DOHH2 (cell line): Measurements from ENCODE around the gene RANBP3L.
"Not testable (repeated sequence)": the region's sequence is repeated elsewhere in the genome, so short reads cannot be mapped to it uniquely, and the experiment has no call there.

Experiments
- H3F3A ChIP-seq: fragments of 200-600 bp; sonication (generic), shearing (Covaris generic); 2 replicates; pipeline ENCODE4 v1.6.0; 2016; ENCODE audit warnings: antibody characterized with exemption, mild to moderate bottlenecking; ENCODE audit not compliant: control insufficient read depth, insufficient read depth
- H3K27ac ChIP-seq: fragments of 200-600 bp; sonication (generic); 2 replicates; pipeline ENCODE4 v1.5.1; 2014; ENCODE audit warnings: low read depth, mild to moderate bottlenecking, low read length, moderate library complexity
- H3K27me3 ChIP-seq: fragments of 200-600 bp; sonication (generic); 2 replicates; pipeline ENCODE4 v1.6.1; 2014; ENCODE audit warnings: mild to moderate bottlenecking, low read length, mixed read lengths; ENCODE audit not compliant: control insufficient read depth
- H3K36me3 ChIP-seq: fragments of 200-600 bp; sonication (generic); 2 replicates; pipeline ENCODE4 v1.6.1; 2014; ENCODE audit warnings: mild to moderate bottlenecking, low read length, moderate library complexity, mixed read lengths; ENCODE audit not compliant: control insufficient read depth
- H3K4me1 ChIP-seq: fragments of 200-600 bp; sonication (generic); 2 replicates; pipeline ENCODE4 v1.6.1; 2014; ENCODE audit warnings: mild to moderate bottlenecking, low read length, mixed read lengths; ENCODE audit not compliant: control insufficient read depth
- H3K4me2 ChIP-seq: fragments of 200-600 bp; sonication (generic); 2 replicates; pipeline ENCODE4 v1.6.0; 2014; ENCODE audit warnings: mild to moderate bottlenecking, low read length, moderate library complexity
- H3K4me3 ChIP-seq: fragments of 200-600 bp; sonication (generic); 2 replicates; pipeline ENCODE4 v1.5.1; 2014; ENCODE audit warnings: mild to moderate bottlenecking, low read length, mixed read lengths
- H3K79me2 ChIP-seq: fragments of 200-600 bp; sonication (generic); 2 replicates; pipeline ENCODE4 v1.6.1; 2014; ENCODE audit warnings: mild to moderate bottlenecking, low read length, mixed read lengths; ENCODE audit not compliant: control insufficient read depth
- H3K9me2 ChIP-seq: fragments of 200-600 bp; sonication (generic); replicated peaks from 2 replicates; pipeline ENCODE4 v1.6.1; 2014; ENCODE audit warnings: mild to moderate bottlenecking, low read length, mixed read lengths; ENCODE audit not compliant: control insufficient read depth
- H3K9me3 ChIP-seq: fragments of 200-600 bp; sonication (generic); 2 replicates; pipeline ENCODE4 v1.6.1; 2014; ENCODE audit warnings: antibody characterized with exemption, low read length, mixed read lengths; ENCODE audit not compliant: control insufficient read depth, insufficient read depth
- H4K20me1 ChIP-seq: fragments of 200-600 bp; sonication (generic); 2 replicates; pipeline ENCODE4 v1.6.0; 2014; ENCODE audit warnings: low read depth, mild to moderate bottlenecking, antibody characterized with exemption, low read length, moderate library complexity; ENCODE audit not compliant: control insufficient read depth, insufficient read depth
- EZH2phosphoT487 ChIP-seq: fragments of 200-600 bp; sonication (generic); IDR thresholded peaks from 2 replicates; pipeline ENCODE4 v1.6.1; 2017; ENCODE audit warnings: borderline replicate concordance, mild to moderate bottlenecking, antibody characterized with exemption, low read length, moderate library complexity, mixed read lengths
- TF ChIP-seq, protein P1 (sequence below): fragments of 200-600 bp; sonication (generic); IDR thresholded peaks from one replicate; pipeline ENCODE4 v1.5.1; 2014; ENCODE audit warnings: antibody characterized with exemption, mild to moderate bottlenecking, low read depth, low read length; ENCODE audit not compliant: poor library complexity, severe bottlenecking

The RANBP3L gene

DNA sequence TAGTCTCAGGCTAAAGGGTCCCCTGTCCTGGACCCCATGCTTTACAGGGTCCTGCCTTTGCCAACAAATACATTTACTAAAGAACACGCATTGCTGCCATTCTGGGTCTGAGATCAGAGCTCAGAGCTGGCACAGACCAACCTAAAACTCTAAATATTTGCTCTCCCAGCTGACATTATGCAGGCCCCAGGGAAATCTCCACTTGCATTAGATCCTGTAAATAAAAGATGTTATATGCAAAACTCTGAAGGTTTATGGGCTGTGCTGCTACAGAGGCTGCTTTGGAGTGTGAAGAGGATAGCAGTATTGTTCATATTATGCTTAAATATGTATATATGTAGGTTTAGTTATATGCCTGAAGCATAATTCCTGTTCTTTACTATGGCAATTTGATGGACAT lies 35.9 kb upstream of the RANBP3L start:
- no peaks in the 10 kb centered on the region for H3F3A ChIP-seq
- no peaks in the 10 kb centered on the region for H3K9me2 ChIP-seq
- H3K36me3 ChIP-seq: no peaks in the 10 kb centered on the region
- no peak overlapping the region for H3K4me2 ChIP-seq
- H3K27me3 ChIP-seq: no peaks in the 10 kb centered on the region
- TF ChIP-seq, protein P1, sequence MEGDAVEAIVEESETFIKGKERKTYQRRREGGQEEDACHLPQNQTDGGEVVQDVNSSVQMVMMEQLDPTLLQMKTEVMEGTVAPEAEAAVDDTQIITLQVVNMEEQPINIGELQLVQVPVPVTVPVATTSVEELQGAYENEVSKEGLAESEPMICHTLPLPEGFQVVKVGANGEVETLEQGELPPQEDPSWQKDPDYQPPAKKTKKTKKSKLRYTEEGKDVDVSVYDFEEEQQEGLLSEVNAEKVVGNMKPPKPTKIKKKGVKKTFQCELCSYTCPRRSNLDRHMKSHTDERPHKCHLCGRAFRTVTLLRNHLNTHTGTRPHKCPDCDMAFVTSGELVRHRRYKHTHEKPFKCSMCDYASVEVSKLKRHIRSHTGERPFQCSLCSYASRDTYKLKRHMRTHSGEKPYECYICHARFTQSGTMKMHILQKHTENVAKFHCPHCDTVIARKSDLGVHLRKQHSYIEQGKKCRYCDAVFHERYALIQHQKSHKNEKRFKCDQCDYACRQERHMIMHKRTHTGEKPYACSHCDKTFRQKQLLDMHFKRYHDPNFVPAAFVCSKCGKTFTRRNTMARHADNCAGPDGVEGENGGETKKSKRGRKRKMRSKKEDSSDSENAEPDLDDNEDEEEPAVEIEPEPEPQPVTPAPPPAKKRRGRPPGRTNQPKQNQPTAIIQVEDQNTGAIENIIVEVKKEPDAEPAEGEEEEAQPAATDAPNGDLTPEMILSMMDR: no peak
- no peak for TF ChIP-seq EZH2phosphoT487
- no peaks in the 10 kb centered on the region for H3K4me1 ChIP-seq
- H3K27ac ChIP-seq: no peak overlapping the region
- peaks cover under 1% of the 10 kb centered on the region; the same call in 1 of the 2 replicates for H3K9me3 ChIP-seq
- H3K79me2 ChIP-seq: no peaks in the 10 kb centered on the region
- no peaks in the 10 kb centered on the region for H4K20me1 ChIP-seq
- no peak overlapping the region for H3K4me3 ChIP-seq

DNA sequence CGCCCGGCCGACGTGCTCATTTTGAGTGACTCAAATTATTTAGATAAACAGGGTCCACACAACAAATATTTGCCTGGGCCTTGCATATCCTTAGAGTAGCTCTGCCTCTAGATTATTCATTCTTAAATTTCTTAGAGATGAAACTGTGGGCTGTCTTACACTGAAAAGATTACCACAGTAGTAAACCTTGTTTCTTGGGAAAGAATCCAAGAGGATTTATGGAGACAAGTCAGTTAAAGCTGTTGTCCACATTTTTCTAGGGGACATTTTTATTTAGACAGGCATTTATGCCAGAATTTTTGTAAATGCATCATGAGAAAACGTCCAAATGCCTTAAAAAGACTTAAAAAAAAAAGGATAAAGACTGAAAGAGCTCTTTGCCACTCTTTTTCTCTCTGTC lies 32.6 kb upstream of the RANBP3L start:
- no peak overlapping the region for H3K4me2 ChIP-seq
- no peaks in the 10 kb centered on the region for H3F3A ChIP-seq
- no peaks in the 10 kb centered on the region for H3K4me1 ChIP-seq
- H4K20me1 ChIP-seq: no peaks in the 10 kb centered on the region
- H3K9me2 ChIP-seq: no peaks in the 10 kb centered on the region
- no peak overlapping the region for H3K27ac ChIP-seq
- no peaks in the 10 kb centered on the region for H3K36me3 ChIP-seq
- H3K79me2 ChIP-seq: no peaks in the 10 kb centered on the region
- H3K27me3 ChIP-seq: no peaks in the 10 kb centered on the region
- TF ChIP-seq, protein P1: no peak
- no peak for TF ChIP-seq EZH2phosphoT487
- peaks cover 3% of the 10 kb centered on the region; the same call in 1 of the 2 replicates for H3K9me3 ChIP-seq
- H3K4me3 ChIP-seq: no peak overlapping the region

DNA sequence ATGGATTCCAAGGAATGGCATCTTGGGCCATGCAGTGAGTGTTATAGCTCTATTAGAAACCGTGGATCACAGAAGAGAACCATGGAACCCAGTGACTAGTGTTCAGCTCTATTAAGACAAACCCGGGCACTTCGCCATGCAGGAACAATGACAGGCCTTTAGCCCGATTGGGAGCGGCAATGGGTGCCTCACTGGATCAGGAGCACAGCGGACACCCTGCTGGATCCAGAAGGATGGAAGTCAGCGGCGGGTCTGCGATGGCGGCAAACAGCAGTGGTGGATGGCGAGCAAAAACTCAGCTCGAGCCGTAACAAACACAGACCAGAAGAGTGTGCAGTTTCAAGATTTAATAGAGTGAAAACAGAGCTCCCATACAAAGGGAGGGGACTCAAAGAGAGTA lies 31.0 kb upstream of the RANBP3L start:
- H4K20me1 ChIP-seq, H3K9me2 ChIP-seq, H3F3A ChIP-seq, H3K9me3 ChIP-seq, H3K4me3 ChIP-seq, H3K4me2 ChIP-seq, H3K27me3 ChIP-seq, H3K36me3 ChIP-seq, H3K27ac ChIP-seq, H3K79me2 ChIP-seq, H3K4me1 ChIP-seq: not testable (repeated sequence)

DNA sequence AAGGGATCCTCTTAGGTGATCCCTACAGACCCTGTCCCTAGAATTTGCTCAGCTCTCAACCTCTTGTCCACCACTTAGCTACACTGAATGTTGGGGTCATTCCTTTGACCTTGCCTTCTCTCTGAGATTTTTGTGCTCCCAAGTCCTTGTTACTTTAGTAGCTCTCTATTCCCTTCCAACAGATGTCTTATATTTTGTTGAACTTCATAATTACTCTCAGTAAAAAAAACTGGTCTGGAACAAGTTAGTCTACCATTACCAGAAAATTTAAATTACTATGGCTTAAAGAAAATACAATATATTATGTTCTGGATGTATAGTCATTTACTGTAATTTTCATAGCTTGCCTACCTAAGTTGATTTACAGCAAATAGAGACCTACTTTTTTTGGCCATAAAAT lies 23.5 kb upstream of the RANBP3L start:
- H3K4me3 ChIP-seq: no peak overlapping the region
- no peak overlapping the region for H3K27ac ChIP-seq
- H4K20me1 ChIP-seq: no peaks in the 10 kb centered on the region
- H3F3A ChIP-seq: no peaks in the 10 kb centered on the region
- TF ChIP-seq, protein P1: no peak
- TF ChIP-seq EZH2phosphoT487: no peak
- no peaks in the 10 kb centered on the region for H3K4me1 ChIP-seq
- H3K9me3 ChIP-seq: no peaks in the 10 kb centered on the region
- no peaks in the 10 kb centered on the region for H3K9me2 ChIP-seq
- H3K79me2 ChIP-seq: no peaks in the 10 kb centered on the region
- H3K4me2 ChIP-seq: no peak overlapping the region
- H3K27me3 ChIP-seq: no peaks in the 10 kb centered on the region
- no peaks in the 10 kb centered on the region for H3K36me3 ChIP-seq
